SU-DHL-6 (cell line): ENCODE measurements around the gene CLMN.

Experiments used
- H2AFZ ChIP-seq: fragments of 200-600 bp; sonication (generic); 2 replicates; pipeline ENCODE4 v1.6.1; 2014; ENCODE audit warnings: low read depth, mild to moderate bottlenecking, moderate library complexity, mixed read lengths, antibody characterized with exemption, low read length; ENCODE audit not compliant: severe bottlenecking
- H3F3A ChIP-seq: fragments of 200-600 bp; shearing (Covaris generic); 2 replicates; pipeline ENCODE4 v1.6.0; 2016; ENCODE audit warnings: antibody characterized with exemption, mild to moderate bottlenecking; ENCODE audit not compliant: insufficient read depth
- H3K27ac ChIP-seq: fragments of 200-600 bp; sonication (generic); 2 replicates; pipeline ENCODE4 v1.5.1; 2016; ENCODE audit warnings: low read depth, mild to moderate bottlenecking, low read length, moderate library complexity, mixed read lengths
- H3K27me3 ChIP-seq: fragments of 200-600 bp; sonication (generic), shearing (Covaris generic); 2 replicates; pipeline ENCODE4 v1.6.0; 2014; ENCODE audit warnings: mild to moderate bottlenecking, low read length
- H3K36me3 ChIP-seq: fragments of 200-600 bp; sonication (generic); 2 replicates; pipeline ENCODE4 v1.6.1; 2014; ENCODE audit warnings: mild to moderate bottlenecking, low read length, mixed read lengths
- H3K4me2 ChIP-seq: fragments of 300-600, 200-600 bp; shearing (Covaris generic), sonication (generic); 2 replicates; pipeline ENCODE4 v1.6.0; 2014; ENCODE audit warnings: low read length, low read depth, mild to moderate bottlenecking; ENCODE audit not compliant: poor library complexity, severe bottlenecking
- H3K4me3 ChIP-seq: fragments of 200-600 bp; sonication (generic); 2 replicates; pipeline ENCODE4 v1.5.1; 2014; ENCODE audit warnings: antibody characterized with exemption, low read length, mild to moderate bottlenecking, mixed read lengths; ENCODE audit not compliant: insufficient read depth, poor library complexity, severe bottlenecking
- H3K79me2 ChIP-seq: fragments of 200-600 bp; sonication (generic); 2 replicates; pipeline ENCODE4 v1.6.1; 2014; ENCODE audit warnings: mild to moderate bottlenecking, low read length, moderate library complexity; ENCODE audit not compliant: insufficient read depth
- H3K9ac ChIP-seq: fragments of 200-600 bp; sonication (generic); 2 replicates; pipeline ENCODE4 v1.7.0; 2014; ENCODE audit warnings: mild to moderate bottlenecking, low read length
- H3K9me2 ChIP-seq: fragments of 200-600 bp; sonication (generic); replicated peaks from 2 replicates; pipeline ENCODE4 v1.6.1; 2014; ENCODE audit warnings: low read length; ENCODE audit not compliant: insufficient read depth
- H3K9me3 ChIP-seq: fragments of 200-600 bp; sonication (generic); 2 replicates; pipeline ENCODE4 v1.6.1; 2014; ENCODE audit warnings: low read length, mixed read lengths; ENCODE audit not compliant: insufficient read depth
- H4K20me1 ChIP-seq: fragments of 200-600 bp; sonication (generic); 2 replicates; pipeline ENCODE4 v1.6.1; 2014; ENCODE audit warnings: low read depth, mild to moderate bottlenecking, antibody characterized with exemption, low read length, moderate library complexity, mixed read lengths
- CTCF ChIP-seq: fragments of 200-600 bp; sonication (generic); IDR thresholded peaks from one replicate; pipeline ENCODE4 v1.5.1; 2017; ENCODE audit warnings: antibody characterized with exemption, mild to moderate bottlenecking, low read length, moderate library complexity; ENCODE audit not compliant: insufficient read depth, poor library complexity, severe bottlenecking
- EZH2phosphoT487 ChIP-seq: fragments of 200-600 bp; sonication (generic), shearing (Covaris generic); conservative IDR thresholded peaks from 2 replicates; pipeline ENCODE4 v1.6.1; 2018; ENCODE audit warnings: mild to moderate bottlenecking, antibody characterized with exemption, low read length, moderate library complexity, mixed read lengths

Gene CLMN

GRCh38 chr14:95312311-95312710, 7.4 kb downstream of the CLMN start:
- Histone ChIP-seq H3K27ac (no peak overlapping the region), H3K79me2 (no peaks in the 10 kb centered on the region), H3K9me3 (no peaks in the 10 kb centered on the region), H3K27me3 (no peaks in the 10 kb centered on the region), H3F3A (no peaks in the 10 kb centered on the region), H4K20me1 (no peaks in the 10 kb centered on the region), H3K4me2 (no peak overlapping the region), H2AFZ (no peak overlapping the region), H3K9me2 (no peaks in the 10 kb centered on the region), H3K4me3 (no peak overlapping the region), H3K9ac (no peak overlapping the region), H3K36me3 (no peaks in the 10 kb centered on the region)
- TF ChIP-seq EZH2phosphoT487 (no peak), CTCF (no peak)

DNA sequence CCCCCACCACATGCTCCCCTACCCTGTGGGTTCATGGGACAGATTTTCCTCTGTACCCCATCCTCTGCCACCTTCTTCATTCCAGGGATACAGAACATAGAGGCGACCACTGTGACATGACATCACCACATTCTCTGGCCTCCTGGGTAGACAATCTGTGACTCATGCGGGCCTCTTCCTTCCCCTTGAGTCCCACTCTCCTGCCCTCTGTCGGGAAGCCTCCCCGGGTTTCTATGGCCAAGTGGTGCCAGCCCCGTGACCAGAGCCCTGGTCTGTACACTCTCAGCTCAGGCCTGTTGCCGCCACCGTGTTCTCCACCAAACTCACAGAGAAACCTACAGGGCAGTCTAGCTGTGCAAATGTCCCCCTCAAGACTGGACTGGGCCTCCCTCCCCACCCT, 8.0 kb downstream of the CLMN start:
- H3K4me2 ChIP-seq: no peak overlapping the region
- H3K9me3 ChIP-seq: no peaks in the 10 kb centered on the region
- H3F3A ChIP-seq: no peaks in the 10 kb centered on the region
- no peak overlapping the region for H3K4me3 ChIP-seq
- no peak overlapping the region for H3K9ac ChIP-seq
- TF ChIP-seq CTCF (no peak), EZH2phosphoT487 (no peak)
- no peaks in the 10 kb centered on the region for H3K79me2 ChIP-seq
- no peak overlapping the region for H3K27ac ChIP-seq
- no peaks in the 10 kb centered on the region for H3K27me3 ChIP-seq
- H4K20me1 ChIP-seq: no peaks in the 10 kb centered on the region
- H3K9me2 ChIP-seq: no peaks in the 10 kb centered on the region
- no peak overlapping the region for H2AFZ ChIP-seq
- H3K36me3 ChIP-seq: no peaks in the 10 kb centered on the region

- H3K9me3 ChIP-seq: no peaks in the 10 kb centered on the region
- TF ChIP-seq CTCF (no peak), EZH2phosphoT487 (no peak)
- H3K4me2 ChIP-seq: no peak overlapping the region
- no peaks in the 10 kb centered on the region for H3K36me3 ChIP-seq
- H3K27me3 ChIP-seq: no peaks in the 10 kb centered on the region
- no peaks in the 10 kb centered on the region for H3K79me2 ChIP-seq
- H4K20me1 ChIP-seq: no peaks in the 10 kb centered on the region
- no peak overlapping the region for H2AFZ ChIP-seq
- H3K4me3 ChIP-seq: no peak overlapping the region
- no peak overlapping the region for H3K9ac ChIP-seq
- no peaks in the 10 kb centered on the region for H3F3A ChIP-seq
- H3K27ac ChIP-seq: no peak overlapping the region
- no peaks in the 10 kb centered on the region for H3K9me2 ChIP-seq
Measured at GRCh38 chr14:95310635-95311380, 8.9 kb downstream of the CLMN start.
